HT-29 (cell line): ENCODE results near the gene LRRC8B. TPM values are rescaled to one million over a fixed set of nuclear protein-coding genes. Genes with fewer than 3 reads are reported as not detected.
"Not testable (repeated sequence)": the region's sequence is repeated elsewhere in the genome, so short reads cannot be mapped to it uniquely, and the experiment has no call there.

ENCODE experiments used
- DNase-seq: peaks from one replicate; pipeline ENCODE4 v3.0.0-alpha.2; 2015; ENCODE audit warnings: low spot score
- total RNA-seq: library from RNA; depleted of rRNA; stranded (reverse); fragments of >200 nt; shearing (Covaris generic); gene quantifications from 2 replicates; pipeline ENCODE4 v1.2.3, GENCODE V29; 2014

LRRC8B gene
- total RNA-seq, 1 experiment from 2014 or later: 11.5 TPM

DNA sequence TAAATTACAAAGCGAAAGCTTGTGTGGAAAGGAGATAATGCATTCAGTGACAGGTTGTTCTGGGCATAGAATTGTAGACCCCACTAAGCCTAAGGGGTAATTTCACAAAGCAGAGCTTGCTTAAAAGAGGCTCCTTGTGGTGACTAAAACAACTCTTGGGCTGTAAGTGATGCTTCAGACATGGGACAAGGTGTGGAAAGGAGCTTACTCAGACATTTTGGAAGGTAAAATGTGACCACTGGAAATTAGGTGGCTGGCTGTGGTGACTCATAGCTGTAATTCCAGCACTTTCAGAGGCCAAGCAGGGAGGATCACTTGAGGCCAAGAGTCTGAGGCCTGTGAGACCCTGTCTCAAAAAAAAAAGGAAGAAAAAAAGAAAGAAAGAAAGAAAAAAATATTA lies 57.2 kb downstream of the LRRC8B start:
- no peak for DNase-seq

GRCh38 chr1:89582571-89582970 lies 57.9 kb downstream of the LRRC8B start:
- no peak for DNase-seq

DNA sequence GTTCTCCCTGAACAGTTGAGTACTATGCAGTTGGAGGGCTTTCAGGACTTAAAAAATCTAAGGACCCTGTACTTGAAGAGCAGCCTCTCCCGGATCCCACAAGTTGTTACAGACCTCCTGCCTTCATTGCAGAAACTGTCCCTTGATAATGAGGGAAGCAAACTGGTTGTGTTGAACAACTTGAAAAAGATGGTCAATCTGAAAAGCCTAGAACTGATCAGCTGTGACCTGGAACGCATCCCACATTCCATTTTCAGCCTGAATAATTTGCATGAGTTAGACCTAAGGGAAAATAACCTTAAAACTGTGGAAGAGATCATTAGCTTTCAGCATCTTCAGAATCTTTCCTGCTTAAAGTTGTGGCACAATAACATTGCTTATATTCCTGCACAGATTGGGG lies 59.6 kb downstream of the LRRC8B start:
- no peak for DNase-seq

- DNase-seq: no peak
Measured at GRCh38 chr1:89584781-89585180, 60.2 kb downstream of the LRRC8B start.

- no peak for DNase-seq
Measured at GRCh38 chr1:89587729-89588161, 63.1 kb downstream of the LRRC8B start.

GRCh38 chr1:89588480-89588879 lies 63.9 kb downstream of the LRRC8B start:
- DNase-seq: no peak

GRCh38 chr1:89589515-89589914 lies 64.9 kb downstream of the LRRC8B start:
- no peak for DNase-seq

- DNase-seq: no peak
Measured at GRCh38 chr1:89590341-89591080, 65.9 kb downstream of the LRRC8B start.

- DNase-seq: not testable (repeated sequence)
Measured at GRCh38 chr1:89592861-89593302, 68.3 kb downstream of the LRRC8B start.

DNA sequence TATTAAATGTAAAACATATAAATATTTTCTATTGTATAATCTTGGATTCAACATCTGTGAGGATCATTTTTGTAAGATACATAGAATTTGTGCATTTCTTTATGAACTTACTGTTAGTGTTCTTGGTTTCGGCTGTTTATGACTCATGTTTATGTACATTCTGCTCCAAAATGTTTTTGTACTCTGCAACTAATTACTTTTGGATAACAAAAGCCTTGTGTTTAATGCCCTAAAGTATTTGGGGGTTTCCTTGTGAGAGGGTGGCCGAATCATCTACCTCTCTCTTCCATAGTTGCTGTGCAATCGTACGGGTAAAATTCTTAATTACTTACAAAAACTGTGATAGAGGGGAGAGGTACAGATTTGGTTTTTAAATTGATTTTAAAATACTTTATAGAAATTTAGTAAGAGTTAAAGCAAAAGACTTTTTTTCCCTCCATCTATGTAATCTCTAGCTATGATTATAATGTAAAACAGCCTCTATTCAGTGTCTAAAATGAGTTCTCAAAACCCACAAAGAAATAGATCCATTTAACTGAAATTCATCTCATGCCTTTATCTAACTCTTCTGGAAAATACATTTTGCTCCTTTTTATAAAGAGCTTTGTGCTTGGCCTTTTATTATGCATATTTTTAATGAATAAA lies 69.6 kb downstream of the LRRC8B start:
- no peak for DNase-seq

DNA sequence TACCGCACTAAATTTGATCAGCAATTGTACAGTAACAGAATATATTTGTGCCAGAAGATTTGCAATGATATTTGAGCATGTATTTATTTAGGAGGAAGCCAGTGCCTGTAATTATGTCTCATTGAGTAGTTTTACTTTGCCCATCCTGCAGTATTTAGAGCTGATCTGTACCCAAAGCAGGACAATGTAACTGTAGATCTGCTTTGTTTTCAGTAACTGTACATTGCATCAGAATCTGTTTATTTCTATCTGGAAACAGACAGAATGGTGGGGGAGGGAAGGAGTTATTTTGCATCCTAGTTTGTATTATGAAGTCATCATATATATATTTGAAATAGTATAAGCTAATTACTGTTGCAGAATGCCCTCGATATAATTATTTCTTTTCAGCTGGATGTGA lies 72.1 kb downstream of the LRRC8B start:
- no peak for DNase-seq

DNA sequence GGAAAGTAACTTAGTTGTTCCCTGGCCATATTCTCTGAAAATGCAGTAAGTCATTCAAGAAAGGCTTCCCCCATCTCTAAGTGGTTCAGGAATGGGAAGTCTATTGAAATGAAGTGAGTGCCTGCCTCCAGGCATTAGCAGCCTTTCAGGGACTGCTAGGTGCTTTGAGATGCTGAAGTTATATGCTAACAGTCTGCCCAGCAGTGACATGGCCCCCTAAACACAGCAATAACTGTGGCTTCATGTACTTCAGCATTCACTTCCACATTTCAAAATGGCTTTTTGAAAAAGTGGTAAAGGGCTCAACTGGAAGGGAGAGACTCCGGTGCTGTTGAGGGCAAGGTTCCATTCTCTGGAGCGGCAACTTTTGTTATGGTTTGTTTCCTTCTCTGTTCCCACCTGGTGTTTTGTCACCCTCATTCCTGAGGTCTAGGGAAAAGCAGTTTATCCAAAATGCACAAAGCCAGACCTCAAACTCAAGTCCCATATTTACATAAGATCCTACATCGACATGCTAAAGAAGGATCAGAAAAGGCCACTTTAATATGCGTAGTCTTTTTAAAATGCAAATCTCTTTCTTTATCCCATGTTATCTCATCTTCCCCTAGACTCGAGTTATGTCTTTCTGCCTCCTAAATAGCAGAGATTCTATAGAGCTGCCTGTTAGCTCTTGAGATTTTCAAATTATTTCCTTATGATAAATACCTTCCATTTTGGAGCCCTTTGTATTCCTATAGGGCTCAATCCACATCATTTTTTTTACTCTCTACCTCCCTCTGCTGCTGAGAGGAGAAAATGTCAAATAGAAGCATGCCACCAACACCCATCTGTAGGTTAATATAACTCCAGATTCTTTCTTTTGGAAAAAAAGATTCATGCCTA lies 74.1 kb downstream of the LRRC8B start:
- peak; percentile 71 for DNase-seq

GRCh38 chr1:89599332-89599630 lies 74.7 kb downstream of the LRRC8B start:
- no peak for DNase-seq

- no peak for DNase-seq
Measured at GRCh38 chr1:89600451-89601224, 76.0 kb downstream of the LRRC8B start.

GRCh38 chr1:89602871-89603404 lies 78.3 kb downstream of the LRRC8B start:
- DNase-seq: no peak

DNA sequence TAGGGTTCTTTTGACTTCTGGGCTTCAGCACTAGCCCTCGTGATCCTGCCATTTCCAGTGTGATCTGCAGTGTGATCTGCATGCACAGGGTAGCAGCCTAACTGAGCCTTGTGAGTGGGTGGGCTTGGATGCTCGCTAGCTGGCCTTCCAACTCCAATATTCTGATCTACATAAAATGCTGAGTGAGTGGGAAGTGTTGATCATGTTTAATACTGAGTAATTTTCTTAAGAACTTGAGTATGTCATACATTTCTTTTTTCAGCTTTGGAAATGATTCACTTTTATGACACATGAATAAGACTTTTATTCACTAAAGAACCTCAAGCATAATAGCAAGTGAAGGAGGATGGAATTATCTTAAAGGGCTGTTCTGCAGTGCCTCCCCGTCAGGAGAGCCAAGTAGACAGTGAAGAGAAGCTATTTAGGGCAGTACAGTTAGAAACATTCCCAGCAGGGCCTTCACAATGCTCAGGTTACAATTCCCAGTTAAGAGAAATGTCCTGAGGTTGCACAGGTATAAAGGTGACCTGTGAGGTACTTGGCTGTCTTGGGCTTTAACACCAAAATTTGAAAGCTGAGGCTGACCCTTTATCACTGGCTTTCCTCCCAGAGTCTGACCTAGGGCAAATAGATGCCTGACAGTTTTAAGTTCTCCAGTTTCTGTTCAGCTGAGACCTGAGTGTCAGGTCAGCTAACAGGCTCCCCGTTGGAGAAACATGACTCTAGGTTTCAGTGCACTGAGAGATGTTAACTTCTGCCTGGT lies 79.2 kb downstream of the LRRC8B start:
- DNase-seq: no peak

GRCh38 chr1:89604414-89604735 lies 79.7 kb downstream of the LRRC8B start:
- DNase-seq: no peak

- peak; percentile 64 for DNase-seq
Measured at GRCh38 chr1:89605692-89606091, 81.1 kb downstream of the LRRC8B start.

GRCh38 chr1:89606227-89606980 lies 81.8 kb downstream of the LRRC8B start:
- no peak for DNase-seq

GRCh38 chr1:89607156-89607555 lies 82.5 kb downstream of the LRRC8B start:
- DNase-seq: no peak
